SK-N-SH (cell line): ENCODE data around the gene CTSG. TPM values are rescaled to one million over a fixed set of nuclear protein-coding genes. Genes with fewer than 3 reads are reported as not detected.
"Not testable (repeated sequence)": the region's sequence is repeated elsewhere in the genome, so short reads cannot be mapped to it uniquely, and the experiment has no call there.

Source experiments
- CTCF ChIA-PET: fragments of 300-600, 350-600 bp; formaldehyde crosslinking; extraction: SDS; loops from one replicate; lab custom pipeline; 2021; lab: Yijun Ruan, JAX
- POLR2A ChIA-PET: fragments of 350-600 bp; sonication (Branson Sonifier 250); formaldehyde crosslinking; extraction: SDS; loops from one replicate; lab custom pipeline; 2020; ENCODE audit warnings: antibody characterized with exemption, inconsistent platforms; lab: Yijun Ruan, JAX
- DNase-seq: peaks from one replicate; pipeline ENCODE4 v3.0.0; 2012
- H2AFZ ChIP-seq: fragments of 200-600 bp; sonication (generic); 2 replicates; pipeline ENCODE4 v1.8.1; 2016; ENCODE audit warnings: antibody characterized with exemption, mild to moderate bottlenecking, low read depth
- H3F3A ChIP-seq: fragments of 200-600 bp; sonication (generic); replicated peaks from 2 replicates; pipeline ENCODE3; 2016; ENCODE audit warnings: antibody characterized with exemption, mild to moderate bottlenecking; ENCODE audit not compliant: insufficient read depth
- H3K27ac ChIP-seq, 2 experiments: fragments of 200-500 bp in 1 of 2; fragments of 200-600 bp in 1 of 2; sonication (Bioruptor generic) in 1 of 2; sonication (generic), shearing (Covaris generic) in 1 of 2; 2 replicates each; pipeline versions ENCODE4 v1.5.1 to v1.6.1; 2014 to 2016; ENCODE audit warnings: low read depth in 2 of 2, inconsistent platforms in 1 of 2, low read length in 1 of 2, mild to moderate bottlenecking in 1 of 2, mixed read lengths in 1 of 2
- H3K27me3 ChIP-seq: fragments of 200-600 bp; sonication (generic), shearing (Covaris generic); 2 replicates; pipeline ENCODE4 v1.6.1; 2016; ENCODE audit warnings: mixed run types; ENCODE audit not compliant: insufficient read depth
- H3K36me3 ChIP-seq, 2 experiments: fragments of 200-500 bp in 1 of 2; fragments of 200-600 bp in 1 of 2; sonication (Bioruptor generic) in 1 of 2; sonication (generic) in 1 of 2; replicated peaks in 1 of 2; 2 replicates each; pipeline versions ENCODE3 to v1.5.1; 2014 to 2016; ENCODE audit warnings: low read length in 1 of 2, mild to moderate bottlenecking in 1 of 2; ENCODE audit not compliant: insufficient read depth in 2 of 2, control insufficient read depth in 1 of 2
- H3K4me1 ChIP-seq, 2 experiments: fragments of 200-500 bp in 1 of 2; fragments of 200-600 bp in 1 of 2; sonication (Bioruptor generic) in 1 of 2; sonication (generic), shearing (Covaris generic) in 1 of 2; 2 replicates each; pipeline versions ENCODE4 v1.5.1 to v1.6.1; 2014 to 2016; ENCODE audit warnings: low read depth in 1 of 2, low read length in 1 of 2, mixed run types in 1 of 2; ENCODE audit not compliant: insufficient read depth in 2 of 2, control insufficient read depth in 1 of 2
- H3K4me2 ChIP-seq: fragments of 200-600 bp; sonication (generic), shearing (Covaris generic); 2 replicates; pipeline ENCODE4 v1.6.1; 2017; ENCODE audit warnings: mixed run types
- H3K4me3 ChIP-seq, 2 experiments: fragments of 200-500 bp in 1 of 2; fragments of 200-600 bp in 1 of 2; sonication (Bioruptor generic) in 1 of 2; sonication (generic), shearing (Covaris generic) in 1 of 2; 2 replicates each; pipeline versions ENCODE4 v1.5.1 to v1.8.1; 2014 to 2016; ENCODE audit warnings: low read depth in 2 of 2, inconsistent platforms in 1 of 2, low read length in 1 of 2, mild to moderate bottlenecking in 1 of 2, mixed read lengths in 1 of 2, moderate library complexity in 1 of 2
- H3K79me2 ChIP-seq: fragments of 200-600 bp; sonication (generic); 2 replicates; pipeline ENCODE4 v1.8.1; 2017; ENCODE audit warnings: mild to moderate bottlenecking; ENCODE audit not compliant: insufficient read depth
- H3K9ac ChIP-seq: fragments of 200-600 bp; sonication (generic); 2 replicates; pipeline ENCODE4 v1.6.1; 2017; ENCODE audit warnings: mixed run types
- H3K9me2 ChIP-seq: fragments of 200-600 bp; sonication (generic); 2 replicates; pipeline ENCODE4 v1.6.1; 2017; ENCODE audit warnings: mixed run types
- H3K9me3 ChIP-seq: fragments of 200-600 bp; sonication (generic); 2 replicates; pipeline ENCODE4 v1.6.1; 2017; ENCODE audit warnings: mixed run types, mild to moderate bottlenecking, moderate library complexity
- H4K20me1 ChIP-seq: fragments of 200-600 bp; sonication (generic); 2 replicates; pipeline ENCODE4 v1.6.1; 2017; ENCODE audit warnings: mild to moderate bottlenecking, mixed run types; ENCODE audit not compliant: insufficient read depth
- WGBS: methylation state at CpG from one replicate; pipeline ENCODE4 v1.1.6; 2017; ENCODE audit warnings: low lambda C conversion rate; 5-methylcytosine and 5-hydroxymethylcytosine counted together
- polyA plus RNA-seq, 3 experiments: library from polyadenylated mRNA; depleted of rRNA; stranded (reverse); fragments of >200 nt; gene quantifications; 2 replicates each; pipeline ENCODE4 v1.2.3, GENCODE V29; 2012

Gene CTSG
- polyA plus RNA-seq, 1 of the 3 experiments (the other 2 are of a cell fraction), result not detected

DNA sequence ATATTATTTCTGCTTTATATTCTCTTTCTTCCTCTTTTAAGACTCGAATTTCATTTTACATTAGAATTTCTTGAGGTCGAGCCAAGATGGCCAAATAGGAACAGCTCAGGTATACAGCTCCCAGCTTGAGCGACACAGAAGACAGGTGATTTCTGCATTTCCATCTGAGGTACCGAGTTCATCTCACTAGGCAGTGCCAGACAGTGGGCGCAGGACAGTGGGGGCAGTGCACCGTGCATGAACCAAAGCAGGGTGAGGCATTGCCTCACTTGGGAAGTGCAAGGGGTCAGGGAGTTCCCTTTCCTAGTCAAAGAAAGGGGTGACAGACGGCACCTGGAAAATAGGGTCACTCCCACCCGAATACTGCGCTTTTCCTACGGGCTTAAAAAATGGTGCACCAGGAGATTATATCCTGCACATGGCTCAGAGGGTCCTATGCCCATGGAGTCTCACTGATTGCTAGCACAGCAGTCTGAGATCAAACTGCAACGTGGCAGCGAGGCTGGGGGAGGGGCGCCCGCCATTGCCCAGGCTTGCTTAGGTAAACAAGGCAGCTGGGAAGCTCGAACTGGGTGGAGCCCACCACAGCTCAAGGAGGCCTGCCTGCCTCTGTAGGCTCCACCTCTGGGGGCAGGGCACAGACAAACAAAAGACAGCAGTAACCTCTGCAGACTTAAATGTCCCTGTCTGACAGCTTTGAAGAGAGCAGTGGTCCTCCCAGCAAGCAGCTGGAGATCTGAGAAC lies 50.0 kb downstream of the CTSG start:
- H3K79me2 ChIP-seq, H4K20me1 ChIP-seq, H3K4me1 ChIP-seq, H3F3A ChIP-seq, H3K4me3 ChIP-seq, DNase-seq, H3K27ac ChIP-seq, H3K27me3 ChIP-seq, H3K9me3 ChIP-seq, H3K9me2 ChIP-seq, H3K4me2 ChIP-seq, H3K36me3 ChIP-seq, H2AFZ ChIP-seq, POLR2A ChIA-PET, H3K9ac ChIP-seq: not testable (repeated sequence)
- CTCF ChIA-PET, result interaction anchor here (1.5 kb wide), 1 partner anchor 43 kb away, joined by 4 read pairs; no protein-coding TSS in a partner anchor
- WGBS, result under 1% methylated on average over 15 of the region's 15 CpGs

Other genes with a start within 250 kb of the CTSG start
- gene ADCY4, start 241.2 kb downstream of the CTSG start, polyA plus RNA-seq (2012; rRNA removed), result 0.03 and 0.08 TPM in 2 replicates
- gene RIPK3, start 236.3 kb downstream of the CTSG start, polyA plus RNA-seq (2012; rRNA removed), result not detected in 2 replicates
- 24.9 and 25.3 TPM in 2 replicates for gene NFATC4, start 208.1 kb downstream of the CTSG start, polyA plus RNA-seq (2012; rRNA removed)
- gene NYNRIN, start 177.2 kb downstream of the CTSG start, polyA plus RNA-seq (2012; rRNA removed), result 4.7 and 4.8 TPM in 2 replicates
- gene CBLN3, start 146.6 kb downstream of the CTSG start, polyA plus RNA-seq (2012; rRNA removed), result 1.8 TPM in 2 replicates
- 18.3 and 21.8 TPM in 2 replicates for gene KHNYN, start 146.3 kb downstream of the CTSG start, polyA plus RNA-seq (2012; rRNA removed)
- 81.8 and 88.4 TPM in 2 replicates for gene SDR39U1, start 133.5 kb downstream of the CTSG start, polyA plus RNA-seq (2012; rRNA removed)
- gene CMA1, start 68.0 kb downstream of the CTSG start, polyA plus RNA-seq (2012; rRNA removed), result not detected in 2 replicates
- not detected in 2 replicates for gene GZMH, start 33.4 kb upstream of the CTSG start, polyA plus RNA-seq (2012; rRNA removed)
- not detected in 2 replicates for gene GZMB, start 57.9 kb upstream of the CTSG start, polyA plus RNA-seq (2012; rRNA removed)